Stimulated activated CD8-positive, alpha-beta memory T cell treated with anti-CD3 and anti-CD28 coated beads, Interleukin-4, amount 100 ng/mL, for 4 hours (primary cell): ENCODE data around the gene PRKD2.

Experiments
- DNase-seq, 2 donors: peaks; one replicate each; pipeline ENCODE4 v3.0.0-alpha.2; 2020; ENCODE audit warnings: low read depth in 2 of 2, low spot score in 1 of 2

The PRKD2 gene

GRCh38 chr19:46725036-46725820 is 8.3 kb upstream of the PRKD2 start:
- no peak for DNase-seq

- DNase-seq: no peak
Measured at GRCh38 chr19:46724468-46724867, 7.6 kb upstream of the PRKD2 start.

DNA sequence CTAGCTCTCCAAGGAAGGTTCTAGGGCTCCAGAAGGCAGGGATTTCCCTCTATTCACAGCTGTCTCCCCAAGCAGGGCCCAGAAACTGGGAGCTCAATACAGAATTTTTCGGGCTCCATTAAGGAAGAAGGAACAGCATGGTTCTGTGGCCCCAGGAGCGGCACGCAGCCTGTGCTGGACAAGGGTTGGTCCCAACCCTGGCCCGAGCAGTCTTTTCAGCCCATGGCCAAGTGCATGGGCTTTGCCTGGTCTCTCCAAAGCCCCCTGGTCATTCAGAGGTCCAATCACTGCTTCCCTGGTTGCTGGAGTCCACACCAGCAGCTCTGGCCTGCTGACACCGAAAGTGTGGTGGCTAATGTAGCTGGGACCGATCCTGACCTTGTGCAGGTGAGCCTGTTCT is 6.6 kb upstream of the PRKD2 start:
- DNase-seq: no peak

DNA sequence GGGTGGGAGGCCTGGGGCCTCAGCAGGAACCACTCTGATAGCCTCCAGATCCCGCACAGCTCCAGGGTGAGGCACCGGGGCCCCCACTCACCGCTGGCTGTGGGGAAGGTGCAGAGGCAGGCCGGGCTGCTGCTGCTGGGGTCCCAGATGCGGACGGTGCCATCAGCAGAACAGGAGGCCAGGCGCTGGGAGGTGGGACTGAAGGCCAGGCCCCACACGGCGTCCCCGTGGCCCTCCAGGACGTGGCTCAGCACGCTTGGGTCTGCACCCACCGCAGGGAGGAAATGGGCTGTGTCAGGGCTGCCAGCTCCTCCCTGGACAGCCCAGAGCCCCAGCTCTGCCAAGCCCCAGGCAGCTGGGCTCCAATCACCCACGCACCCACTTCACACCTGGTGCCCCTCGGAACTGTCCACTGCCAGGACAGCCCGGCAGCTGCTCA is 6.1 kb upstream of the PRKD2 start:
- DNase-seq: no peak

DNA sequence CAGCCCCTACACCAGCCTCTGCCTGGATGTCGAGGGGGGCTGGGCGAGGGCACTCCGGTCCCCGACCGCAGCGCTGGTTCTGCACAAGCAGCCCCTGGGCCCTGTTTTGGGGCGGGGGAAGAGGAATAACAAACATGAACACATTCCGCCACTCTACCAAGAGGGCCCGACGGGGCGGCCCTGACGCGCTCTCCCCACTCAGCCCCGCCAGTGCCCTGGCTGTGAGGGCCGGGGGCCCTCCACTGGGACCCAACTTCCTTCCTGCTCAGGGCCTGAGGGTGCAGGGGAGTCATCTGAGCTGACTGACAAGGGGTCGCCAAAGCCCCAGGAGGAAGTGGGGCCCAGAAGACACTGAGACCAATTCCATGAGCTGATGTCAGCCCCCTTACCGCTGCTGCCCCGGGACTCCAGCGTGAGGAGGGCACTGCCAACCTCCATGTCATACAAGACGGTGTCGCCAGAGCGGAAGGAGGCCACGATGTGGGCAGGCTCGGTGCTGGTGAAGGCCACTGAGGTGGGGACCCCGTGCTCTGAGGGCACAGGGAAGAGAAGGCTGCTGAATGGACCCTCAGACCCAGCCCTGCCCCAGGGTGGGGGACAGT is 5.6 kb upstream of the PRKD2 start:
- DNase-seq: no peak

DNA sequence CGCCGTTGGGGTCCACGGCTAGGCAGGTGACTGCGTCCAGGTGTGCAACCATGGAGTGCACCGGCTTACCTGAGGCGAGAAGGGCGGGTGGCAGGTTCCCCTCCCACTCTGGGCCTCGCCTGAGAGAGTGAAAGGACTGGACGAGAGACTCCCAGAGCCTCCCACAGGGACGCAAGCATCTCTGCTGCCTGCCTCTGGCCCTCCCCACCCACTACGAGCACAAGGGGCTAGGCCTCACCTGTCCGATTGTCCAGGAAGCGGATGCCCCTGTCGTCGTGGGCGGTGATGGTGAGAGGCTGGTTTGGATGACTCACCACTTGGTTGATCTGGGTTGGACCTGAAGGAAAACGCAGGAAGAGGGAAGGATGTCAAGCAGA is 5.1 kb upstream of the PRKD2 start:
- DNase-seq: no peak

DNA sequence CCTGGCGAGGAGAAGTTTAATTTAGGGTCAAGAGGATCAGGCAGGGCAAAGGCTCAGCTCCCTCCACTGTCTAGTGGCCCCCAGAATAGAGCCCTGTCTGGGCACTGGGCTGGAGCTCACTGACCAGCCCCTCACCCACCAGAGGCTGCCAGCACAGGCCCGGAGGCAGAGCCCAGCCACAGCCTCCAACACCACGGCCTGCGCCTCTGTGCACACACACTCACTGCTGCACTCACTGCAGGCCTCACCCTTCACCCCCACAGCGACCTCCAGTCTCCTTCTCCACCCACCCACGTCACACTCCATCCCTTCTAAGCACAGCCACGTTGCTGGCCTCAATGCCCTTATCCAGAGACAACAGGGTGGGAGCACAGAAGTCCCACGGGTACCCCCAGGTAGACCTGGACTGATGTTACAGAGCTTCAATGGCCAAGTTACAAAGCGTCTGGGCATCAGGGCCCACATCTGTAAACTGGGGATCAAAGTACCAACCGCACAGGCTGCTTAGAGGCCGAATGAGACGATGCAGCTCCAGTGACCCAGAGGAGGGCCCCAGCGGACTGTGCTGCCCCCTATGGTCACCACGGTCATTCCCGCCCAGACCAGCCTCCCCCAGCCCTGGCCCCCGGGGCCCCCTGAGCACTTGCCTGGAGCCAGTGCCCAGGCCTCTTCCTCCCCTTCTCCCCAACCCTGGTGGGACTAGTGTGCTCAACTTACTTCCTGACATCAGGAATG is 4.5 kb upstream of the PRKD2 start:
- no peak for DNase-seq

DNA sequence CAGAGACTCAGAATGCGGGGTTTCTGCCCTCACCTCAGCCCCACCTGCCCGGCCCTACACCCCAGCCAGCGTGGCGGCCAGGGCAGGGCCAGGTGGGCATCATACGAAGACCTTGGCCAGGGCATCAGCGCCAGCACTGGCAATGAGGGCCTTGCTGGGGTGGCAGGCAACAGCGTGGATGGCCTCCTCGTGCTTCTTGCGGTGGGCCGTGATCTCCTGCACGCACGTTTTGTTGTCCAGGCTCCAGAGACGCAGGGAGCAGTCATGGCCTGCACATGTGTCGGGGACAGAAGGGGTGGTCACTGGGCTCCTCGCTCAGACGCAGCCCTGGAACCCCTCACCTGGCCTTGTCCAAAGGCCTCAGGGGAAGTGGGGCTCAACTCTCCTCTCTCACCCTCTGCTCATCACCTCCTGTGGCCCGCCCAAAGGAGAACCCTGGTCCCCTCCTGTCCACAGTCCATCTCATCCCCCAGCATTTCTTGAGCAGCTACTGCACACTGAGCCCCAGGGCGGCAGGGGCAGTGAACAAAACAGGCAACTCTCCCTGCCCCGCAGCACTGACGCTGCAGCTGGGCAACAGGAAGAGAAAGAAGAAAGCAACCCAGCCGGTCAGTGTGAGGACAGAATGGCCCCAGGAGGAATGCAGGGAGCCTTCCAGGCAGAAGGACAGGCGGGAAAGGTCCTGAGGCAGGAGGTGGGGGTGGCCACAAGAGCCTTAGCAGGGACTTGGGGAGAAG is 3.8 kb upstream of the PRKD2 start:
- DNase-seq: no peak

DNA sequence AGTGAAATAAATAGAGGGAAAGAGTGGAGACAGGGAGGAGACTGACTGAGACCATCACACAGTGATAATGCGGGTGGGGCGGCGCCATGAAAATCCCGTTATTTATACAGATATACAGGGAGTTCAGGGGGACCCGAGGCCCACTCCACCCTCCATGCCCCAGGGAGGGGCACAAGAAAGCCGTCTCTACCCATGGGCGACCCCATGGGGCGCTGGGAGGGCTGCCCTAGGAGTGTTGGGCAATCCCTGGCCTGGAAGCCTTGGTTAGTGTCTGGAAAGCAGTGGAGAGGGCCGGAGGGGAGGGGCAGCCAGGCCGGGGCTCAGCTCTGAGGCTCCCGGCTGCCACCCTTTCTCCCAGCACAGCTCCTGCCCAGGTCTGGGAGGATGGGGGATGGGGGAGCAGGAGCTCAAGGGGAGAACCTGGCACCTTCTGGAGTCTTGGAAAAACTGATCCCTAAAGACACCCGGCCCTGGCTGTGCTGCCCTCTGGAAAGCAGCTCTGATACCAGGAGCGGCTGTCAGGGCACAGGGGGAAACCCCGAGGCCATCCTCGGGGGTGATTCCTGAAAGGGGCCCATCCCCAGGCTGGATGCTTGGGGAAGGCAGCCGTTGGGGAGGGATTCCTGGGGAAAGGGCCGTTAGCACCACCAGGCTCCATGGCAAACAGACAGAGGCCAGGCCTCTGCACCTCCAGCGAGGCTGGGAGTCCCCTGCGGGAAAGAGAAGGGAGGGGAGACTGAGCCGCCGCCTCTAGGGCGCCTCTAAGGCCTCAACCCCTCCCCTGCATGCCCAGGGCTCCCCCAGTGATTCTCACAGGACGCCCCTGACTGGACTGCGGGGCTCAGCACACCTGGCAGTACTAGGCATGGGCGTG is 3.0 kb upstream of the PRKD2 start:
- DNase-seq: no peak

GRCh38 chr19:46718934-46719622 is 2.2 kb upstream of the PRKD2 start:
- DNase-seq: no peak

GRCh38 chr19:46718157-46718933 is 1.4 kb upstream of the PRKD2 start:
- peak; percentile 41 to 44 for DNase-seq

DNA sequence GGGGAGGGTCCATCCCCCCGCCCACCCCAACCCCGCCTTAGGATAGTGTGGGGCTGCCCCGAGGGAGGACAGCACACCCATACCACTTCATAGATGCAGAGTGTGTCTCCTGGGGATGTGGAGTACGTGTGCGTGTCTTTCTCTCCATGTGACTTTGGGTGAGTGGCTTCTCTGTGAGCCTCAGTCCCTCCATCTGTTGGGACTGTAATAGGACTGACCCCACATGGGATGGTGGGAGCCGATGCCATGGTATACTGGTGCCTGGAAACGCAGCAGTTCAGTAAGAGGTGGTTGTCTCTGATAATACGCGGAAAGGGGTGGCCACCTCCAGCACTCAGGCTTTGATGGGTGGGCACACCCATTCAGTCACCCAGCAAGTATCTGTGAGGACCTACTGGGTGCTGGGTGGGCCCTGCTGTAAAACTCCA is 816 bp upstream of the PRKD2 start:
- no peak for DNase-seq

- DNase-seq: no peak
Measured at GRCh38 chr19:46716672-46717033, 261 bp downstream of the PRKD2 start.

DNA sequence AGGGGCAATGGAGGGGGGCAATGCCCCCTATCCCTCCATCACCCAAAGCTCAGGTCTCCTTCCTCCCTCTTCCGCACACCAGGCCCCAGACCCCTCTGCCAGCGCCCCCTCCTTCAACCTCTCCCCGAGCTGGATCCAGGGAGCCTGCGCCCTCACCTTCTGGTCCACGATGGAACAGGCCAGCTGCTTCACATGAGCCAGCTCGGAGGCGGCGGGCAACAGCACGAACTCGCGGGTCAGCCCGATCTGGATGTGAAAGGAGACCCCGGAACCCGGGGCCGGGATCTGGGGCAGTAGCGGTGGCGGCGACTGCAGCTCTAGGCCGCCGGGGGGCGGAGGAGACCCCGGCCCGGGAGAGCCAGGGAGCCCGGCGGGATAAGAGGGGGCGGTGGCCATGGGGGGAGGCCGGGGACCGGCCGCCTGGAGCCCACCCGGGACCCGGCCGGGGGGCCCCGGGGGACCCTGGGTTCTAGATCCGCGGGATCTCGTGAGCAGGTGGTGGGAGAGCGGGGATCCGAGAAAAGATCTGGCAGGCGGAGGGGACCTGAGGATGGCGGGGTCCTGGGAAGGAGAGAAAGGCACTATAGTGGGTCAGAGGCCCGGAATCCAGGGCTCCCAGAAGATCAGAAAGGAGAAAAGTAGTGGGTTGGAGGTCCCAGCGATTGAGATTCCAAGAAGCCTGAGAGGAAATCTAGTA is 791 bp downstream of the PRKD2 start:
- no peak for DNase-seq

DNA sequence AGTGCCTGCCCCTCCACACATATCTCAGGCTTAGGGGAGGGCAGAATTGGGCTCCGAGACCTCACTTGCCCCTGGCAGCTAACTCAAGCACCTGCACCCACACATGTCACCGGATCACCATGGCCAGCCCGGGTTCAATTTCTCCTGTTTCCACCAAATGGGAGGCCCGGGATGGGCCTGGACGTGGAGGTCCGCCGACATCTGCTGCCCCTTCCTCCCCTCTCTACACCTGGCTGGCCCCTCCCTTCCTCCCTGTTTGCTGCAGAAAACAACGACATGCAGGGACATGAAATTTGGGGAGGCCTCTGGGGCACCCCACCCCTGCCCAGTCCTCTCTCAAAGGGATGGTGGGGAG is 1.3 kb downstream of the PRKD2 start:
- DNase-seq: no peak

DNA sequence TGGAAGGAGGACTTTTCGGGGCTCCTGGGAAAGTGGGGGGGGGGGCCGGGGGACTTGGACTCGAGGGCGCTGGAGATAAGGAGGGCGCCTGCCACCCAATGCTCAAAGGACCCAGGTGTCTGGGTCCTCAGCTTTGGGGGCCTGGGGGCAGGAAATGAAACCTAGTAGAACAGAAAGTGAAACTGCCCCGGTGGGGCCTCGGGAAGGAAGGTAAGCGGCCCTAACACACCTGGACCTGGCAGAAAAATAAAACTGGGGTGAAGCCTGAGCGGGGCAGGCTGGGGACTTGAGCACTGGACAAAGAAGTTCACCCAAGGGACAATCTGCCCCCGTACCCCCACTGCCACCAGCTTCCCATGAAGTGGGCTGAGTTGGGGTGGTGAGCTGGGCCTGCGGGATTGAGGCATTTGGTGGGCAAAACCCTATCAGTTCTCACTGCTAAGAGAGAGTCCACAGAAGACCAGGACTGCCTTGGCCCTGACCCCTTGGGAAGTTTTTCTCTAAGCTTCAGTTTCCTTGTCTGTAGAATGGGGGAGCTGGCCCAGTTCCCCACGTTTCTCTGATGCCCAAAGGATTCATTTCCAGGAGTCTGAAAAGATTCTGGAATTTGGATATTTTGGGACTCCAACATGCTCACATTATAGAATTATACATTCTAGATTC is 2.3 kb downstream of the PRKD2 start:
- peak in 1 of 2 donors; percentile 33 for DNase-seq

DNA sequence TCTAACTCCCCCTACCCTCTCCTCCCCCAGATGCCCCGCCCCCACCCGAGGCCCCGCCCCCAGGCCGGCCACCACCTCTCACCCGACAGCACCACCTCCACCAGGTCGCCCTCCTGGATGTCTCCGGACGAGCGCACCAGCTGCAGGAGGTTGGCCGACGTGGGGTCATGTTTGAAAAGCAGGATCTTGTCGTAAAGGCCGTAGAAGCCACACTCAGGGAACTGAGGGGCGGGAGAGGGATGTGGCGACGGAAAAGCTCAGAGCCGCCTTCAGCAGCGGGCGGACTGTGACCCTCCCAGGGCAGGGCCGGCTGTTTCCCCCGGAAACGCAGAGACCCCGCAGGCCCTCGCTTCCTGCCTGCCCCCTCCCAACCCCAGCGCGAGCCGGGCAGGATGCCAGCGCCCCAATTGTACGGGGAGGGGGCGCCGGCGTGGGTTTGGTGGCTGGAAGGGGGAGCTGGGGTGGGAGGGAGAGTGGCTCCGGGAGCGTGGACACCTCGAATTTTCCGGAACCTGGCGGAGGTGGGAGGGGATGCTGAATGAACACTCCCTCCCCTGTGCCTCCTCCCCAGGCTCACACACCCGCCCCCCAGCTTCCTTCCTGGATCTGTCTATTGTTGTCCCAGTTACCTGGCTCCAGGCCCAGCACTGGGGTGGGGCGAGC is 3.0 kb downstream of the PRKD2 start:
- DNase-seq: peak; percentile 48 to 62
